Muscle of leg (tissue), 11 donors: ENCODE results near the gene C3. TPM values are rescaled to one million over a fixed set of nuclear protein-coding genes. Genes with fewer than 3 reads are reported as not detected.

ENCODE experiments used
- DNase-seq: peaks from one replicate; pipeline ENCODE4 v3.0.0; 2013
- H3K27ac ChIP-seq: one replicate; pipeline ENCODE4 v1.5.1; 2013; ENCODE audit warnings: mild to moderate bottlenecking, low read length, control low read depth
- H3K27me3 ChIP-seq: one replicate; pipeline ENCODE4 v1.6.1; 2013; ENCODE audit warnings: low read length; ENCODE audit not compliant: control insufficient read depth, insufficient read depth
- H3K36me3 ChIP-seq: one replicate; pipeline ENCODE4 v1.6.1; 2013; ENCODE audit warnings: low read length; ENCODE audit not compliant: control insufficient read depth, insufficient read depth
- H3K4me1 ChIP-seq: one replicate; pipeline ENCODE4 v1.6.1; 2013; ENCODE audit warnings: low read length; ENCODE audit not compliant: control insufficient read depth, insufficient read depth
- H3K4me3 ChIP-seq: one replicate; pipeline ENCODE4 v1.5.1; 2013; ENCODE audit warnings: low read length, control low read depth
- H3K9me3 ChIP-seq: replicated peaks from 2 replicates; pipeline ENCODE4 v1.6.1; 2013; ENCODE audit warnings: low read depth, low read length; ENCODE audit not compliant: control insufficient read depth
- WGBS: methylation state at CpG from one replicate; pipeline ENCODE4 v1.1.5; 2013; ENCODE audit warnings: missing lambda C conversion rate; ENCODE audit not compliant: insufficient coverage; 5-methylcytosine and 5-hydroxymethylcytosine counted together
- polyA plus RNA-seq, 8 donors: library from polyadenylated mRNA; unstranded; fragments of 120-200 nt; gene quantifications; one replicate each; pipeline versions ENCODE4 v1.2.1 to v1.2.3, GENCODE V29; 2013; ENCODE audit warnings: inconsistent platforms in 1 of 8, low replicate concordance in 1 of 8; ENCODE audit not compliant: insufficient read length in 8 of 8, insufficient read depth in 1 of 8
- total RNA-seq: library from RNA; stranded (reverse); fragments of 120-200 nt; gene quantifications from one replicate; pipeline ENCODE4 v1.2.4, GENCODE V29; 2013

The C3 gene
- total and polyA plus RNA-seq, 9 donors: 1.2 to 11.1 (median 3.3) TPM

GRCh38 chr19:6721138-6721474 lies 656 bp upstream of the C3 start:
- H3K36me3 ChIP-seq: no peaks in the 10 kb centered on the region
- H3K4me1 ChIP-seq: peaks cover 10% of the 10 kb centered on the region
- H3K27ac ChIP-seq: no peak overlapping the region
- H3K9me3 ChIP-seq: no peaks in the 10 kb centered on the region
- H3K4me3 ChIP-seq: no peak overlapping the region
- no peak for DNase-seq
- no peaks in the 10 kb centered on the region for H3K27me3 ChIP-seq

- WGBS: 85% methylated on average over 3 of the region's 3 CpGs
- H3K27ac ChIP-seq: no peak overlapping the region
- peaks cover 10% of the 10 kb centered on the region for H3K4me1 ChIP-seq
- no peaks in the 10 kb centered on the region for H3K9me3 ChIP-seq
- no peaks in the 10 kb centered on the region for H3K27me3 ChIP-seq
- H3K36me3 ChIP-seq: no peaks in the 10 kb centered on the region
- DNase-seq: no peak
- H3K4me3 ChIP-seq: no peak overlapping the region
Measured at GRCh38 chr19:6719992-6720368, 470 bp downstream of the C3 start.

- H3K27ac ChIP-seq: no peak overlapping the region
- H3K4me3 ChIP-seq: no peak overlapping the region
- DNase-seq: no peak
- 84% methylated on average over 6 of the region's 6 CpGs for WGBS
- peaks cover 10% of the 10 kb centered on the region for H3K4me1 ChIP-seq
- H3K27me3 ChIP-seq: no peaks in the 10 kb centered on the region
- H3K9me3 ChIP-seq: no peaks in the 10 kb centered on the region
- H3K36me3 ChIP-seq: no peaks in the 10 kb centered on the region
Measured at GRCh38 chr19:6719540-6719861, 949 bp downstream of the C3 start.

DNA sequence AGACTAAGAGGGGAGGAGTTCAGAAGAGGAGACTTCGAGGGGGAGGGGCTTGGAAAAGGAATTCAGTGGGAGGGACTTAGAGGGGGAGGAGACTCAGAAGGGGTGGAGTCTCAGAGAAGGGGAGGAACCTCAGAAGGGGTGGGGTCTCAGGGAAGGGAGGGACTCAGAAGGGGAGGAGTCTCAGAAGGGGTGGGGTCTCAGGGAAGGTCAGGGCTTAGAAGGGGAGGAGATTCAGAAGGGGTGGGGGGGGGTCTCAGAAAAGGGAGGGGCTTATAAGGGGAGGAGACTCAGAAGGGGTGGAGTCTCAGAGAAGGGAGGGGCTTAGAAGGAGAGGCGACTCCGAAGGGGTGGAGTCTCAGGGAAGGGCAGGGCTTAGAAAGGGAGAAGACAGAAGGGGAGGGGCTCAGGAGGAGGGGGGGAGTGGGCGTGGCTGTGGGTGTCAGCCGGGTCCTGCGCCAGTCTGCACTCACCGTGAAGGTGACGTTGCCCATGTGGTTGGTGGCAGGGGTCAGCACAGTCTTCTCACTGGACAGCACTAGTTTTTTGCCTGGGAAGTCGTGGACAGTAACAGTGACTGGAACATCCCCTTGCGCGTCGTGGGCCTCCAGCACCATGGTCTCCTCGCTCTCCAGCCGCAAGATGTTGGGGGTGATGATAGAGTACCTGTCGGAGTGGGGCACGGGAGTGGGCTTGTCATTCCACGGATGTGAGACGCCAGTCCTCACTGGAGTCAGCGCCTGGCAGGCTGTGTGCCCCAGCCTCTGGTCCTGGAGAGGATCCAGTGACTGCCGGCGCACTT lies 1.5 kb downstream of the C3 start:
- Histone ChIP-seq H3K4me3 (no peak overlapping the region), H3K9me3 (no peaks in the 10 kb centered on the region), H3K36me3 (no peaks in the 10 kb centered on the region), H3K27me3 (no peaks in the 10 kb centered on the region), H3K4me1 (peaks cover 10% of the 10 kb centered on the region), H3K27ac (no peak overlapping the region)
- DNase-seq: no peak
- 74% methylated on average over 16 of the region's 21 CpGs for WGBS

DNA sequence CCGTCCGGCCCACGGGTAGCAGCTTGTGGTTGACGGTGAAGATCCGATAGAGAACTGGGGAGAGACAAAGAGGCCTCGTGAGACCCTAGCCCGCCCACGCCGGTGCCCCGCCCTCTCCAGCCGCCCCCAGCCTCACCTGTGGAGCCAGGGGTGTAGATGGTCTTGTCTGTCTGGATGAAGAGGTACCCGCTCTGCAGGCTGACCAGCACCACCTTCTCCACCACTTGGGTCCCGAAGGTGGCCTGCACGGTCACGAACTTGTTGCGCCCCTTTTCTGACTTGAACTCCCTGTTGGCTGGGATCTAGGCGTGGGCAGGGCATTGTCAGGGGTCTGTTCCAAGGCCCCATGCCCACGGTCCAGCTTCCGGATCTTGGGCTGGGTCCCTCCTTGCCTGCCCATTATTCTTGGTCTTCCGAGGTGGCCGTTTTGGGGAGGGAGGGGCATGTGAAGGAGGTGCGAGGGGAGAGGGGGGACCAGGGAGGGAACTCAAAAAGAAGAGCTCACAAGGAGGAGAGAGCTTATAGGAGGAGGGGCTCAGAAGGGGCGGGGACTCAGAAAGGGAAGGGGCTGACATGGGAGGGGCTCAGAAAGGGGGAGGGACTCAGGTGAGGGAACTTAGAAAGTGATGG lies 2.2 kb downstream of the C3 start:
- H3K36me3 ChIP-seq: no peaks in the 10 kb centered on the region
- H3K4me3 ChIP-seq: no peak overlapping the region
- no peak for DNase-seq
- peaks cover 9% of the 10 kb centered on the region for H3K4me1 ChIP-seq
- H3K27me3 ChIP-seq: no peaks in the 10 kb centered on the region
- H3K9me3 ChIP-seq: no peaks in the 10 kb centered on the region
- 65% methylated on average over 15 of the region's 23 CpGs for WGBS
- H3K27ac ChIP-seq: no peak overlapping the region

DNA sequence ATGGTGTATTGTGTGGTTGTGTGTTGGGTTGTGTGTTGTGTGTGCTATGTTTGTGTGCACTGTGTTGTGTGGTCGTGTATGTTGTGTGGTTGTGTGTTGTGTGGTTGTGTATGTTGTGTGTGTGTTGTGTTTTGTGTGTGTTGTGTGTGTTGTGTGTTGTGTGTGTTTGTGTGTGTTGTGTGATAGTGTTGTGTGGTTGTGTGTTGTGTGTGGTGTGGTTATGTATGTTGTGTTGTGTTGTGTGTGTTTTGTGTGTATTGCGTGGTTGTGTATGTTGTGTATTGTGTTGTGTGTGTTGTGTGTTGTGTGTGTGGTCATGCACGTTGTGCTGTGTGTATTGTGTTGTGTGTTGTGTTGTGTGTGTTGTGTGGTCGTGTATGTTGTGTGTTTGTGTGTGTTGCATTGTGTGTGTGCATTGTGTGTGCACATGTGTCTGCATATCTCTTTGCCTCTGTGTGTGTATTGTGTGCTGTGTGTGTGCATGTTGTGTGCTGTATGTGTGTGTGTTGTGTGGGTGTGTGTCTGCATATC lies 2.9 kb downstream of the C3 start:
- H3K9me3 ChIP-seq: no peaks in the 10 kb centered on the region
- H3K4me3 ChIP-seq: no peak overlapping the region
- H3K27me3 ChIP-seq: no peaks in the 10 kb centered on the region
- 77% methylated on average over 3 of the region's 4 CpGs for WGBS
- H3K27ac ChIP-seq: no peak overlapping the region
- no peak for DNase-seq
- H3K4me1 ChIP-seq: peaks cover 5% of the 10 kb centered on the region
- H3K36me3 ChIP-seq: no peaks in the 10 kb centered on the region

DNA sequence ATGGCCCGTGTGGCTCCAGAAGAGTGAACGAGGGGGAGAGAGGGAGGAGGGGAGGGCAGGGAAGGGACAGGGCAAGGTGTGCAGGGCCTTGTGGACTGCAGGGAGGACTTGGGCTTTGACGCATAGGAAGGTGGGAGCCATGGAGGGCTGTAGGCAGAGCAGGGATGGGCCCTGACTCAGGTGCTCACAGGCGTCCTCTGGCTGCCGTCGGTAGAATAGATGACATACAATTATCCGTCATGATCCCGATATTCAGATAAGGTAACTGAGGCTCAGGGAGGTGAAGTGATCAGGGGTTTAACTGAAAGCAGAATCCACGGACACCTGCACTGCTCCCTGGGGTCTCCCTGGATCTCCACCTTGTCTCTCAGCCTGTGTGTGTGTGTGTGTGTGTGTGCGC lies 3.4 kb downstream of the C3 start:
- Histone ChIP-seq H3K9me3 (no peaks in the 10 kb centered on the region), H3K4me3 (no peak overlapping the region), H3K4me1 (peaks cover 5% of the 10 kb centered on the region), H3K36me3 (no peaks in the 10 kb centered on the region), H3K27me3 (peaks cover 1% of the 10 kb centered on the region), H3K27ac (no peak overlapping the region)
- WGBS: 66% methylated on average over 8 of the region's 10 CpGs
- no peak for DNase-seq

DNA sequence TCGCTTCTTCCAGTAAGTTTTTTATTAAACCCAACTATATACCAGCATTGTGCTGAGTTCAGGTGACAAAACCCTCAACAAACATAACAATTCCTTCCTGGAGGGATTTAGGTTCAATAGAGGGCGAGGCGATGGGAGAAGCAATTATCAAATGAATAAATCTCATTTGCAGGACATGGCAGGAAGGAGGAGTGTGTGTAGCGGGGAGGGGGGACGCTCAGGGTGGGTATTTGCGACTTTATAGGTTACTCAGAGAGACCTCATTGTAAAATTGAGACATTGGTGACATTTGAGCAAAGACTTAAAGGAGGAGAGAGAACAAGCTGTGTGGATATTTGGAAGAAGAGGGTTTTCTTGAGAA lies 3.9 kb downstream of the C3 start:
- Histone ChIP-seq H3K9me3 (no peaks in the 10 kb centered on the region), H3K4me1 (peaks cover 5% of the 10 kb centered on the region), H3K27ac (no peak overlapping the region), H3K27me3 (peaks cover 5% of the 10 kb centered on the region), H3K36me3 (no peaks in the 10 kb centered on the region), H3K4me3 (no peak overlapping the region)
- no peak for DNase-seq
- WGBS: 58% methylated on average over 4 of the region's 6 CpGs

DNA sequence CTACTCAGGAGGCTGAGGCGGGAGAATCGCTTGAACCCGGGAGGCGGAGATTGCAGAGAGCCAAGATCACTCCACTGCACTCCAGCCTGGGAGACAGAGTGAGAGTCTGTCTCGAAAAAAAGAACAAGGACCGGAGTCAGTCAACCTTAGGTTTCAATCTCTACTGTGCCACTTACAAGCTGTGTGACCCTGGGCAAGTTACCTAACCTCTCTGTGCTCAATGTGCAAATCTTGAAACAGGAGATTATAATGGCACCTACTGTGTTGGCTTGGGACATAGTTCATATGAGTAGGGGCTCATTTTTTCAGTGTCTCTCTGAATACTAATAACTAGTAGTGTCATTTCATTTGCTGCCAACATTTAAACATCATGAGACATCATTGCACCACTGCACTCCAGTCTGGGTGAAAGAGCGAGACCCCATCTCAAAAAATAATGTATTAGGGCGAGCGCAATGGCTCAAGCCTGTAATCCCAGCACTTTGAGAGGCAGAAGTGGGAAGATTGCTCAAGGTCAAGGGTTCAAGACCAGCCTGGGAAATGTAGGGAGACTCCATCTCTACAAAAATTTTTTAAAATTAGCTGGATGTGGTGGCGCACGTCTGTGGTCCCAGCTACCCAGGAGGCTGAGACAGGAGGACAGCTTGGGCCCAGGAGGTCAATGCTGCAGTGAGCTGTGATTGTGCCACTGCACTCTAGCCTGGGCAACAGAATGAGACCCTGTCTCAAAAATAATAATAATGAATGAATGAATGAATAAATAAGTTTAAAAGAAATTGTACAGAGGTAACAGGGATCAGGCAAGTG lies 5.5 kb downstream of the C3 start:
- Histone ChIP-seq H3K9me3 (no peaks in the 10 kb centered on the region), H3K27ac (no peak overlapping the region), H3K36me3 (no peaks in the 10 kb centered on the region), H3K27me3 (peaks cover 17% of the 10 kb centered on the region), H3K4me1 (no peaks in the 10 kb centered on the region), H3K4me3 (no peak overlapping the region)
- 100% methylated on average over 2 of the region's 11 CpGs for WGBS
- no peak for DNase-seq
